K562 (cell line): ENCODE measurements around the gene LZTS2. TPM values are rescaled to one million over a fixed set of nuclear protein-coding genes. Genes with fewer than 3 reads are reported as not detected.

ENCODE experiments used
- ARID3A ChIP-seq: IDR thresholded peaks from 2 replicates; pipeline ENCODE4 v1.6.1; 2012; ENCODE audit warnings: low read depth, low read length, improper control_type of control experiment, borderline replicate concordance
- DACH1 ChIP-seq: fragments of 450-650 bp; IDR thresholded peaks from 2 replicates; pipeline ENCODE4 v1.6.1; 2018; ENCODE audit not compliant: partially characterized antibody
- FIP1L1 ChIP-seq: fragments of 200-400 bp; formaldehyde crosslinking; IDR thresholded peaks from 2 replicates; pipeline ENCODE4 v1.6.1; 2018; ENCODE audit warnings: mild to moderate bottlenecking, low read depth, low read length; ENCODE audit not compliant: poor library complexity, severe bottlenecking
- ILF3 ChIP-seq: fragments of 450-650 bp; IDR thresholded peaks from 2 replicates; pipeline ENCODE4 v1.6.1; 2018; ENCODE audit warnings: antibody characterized with exemption, mild to moderate bottlenecking, moderate library complexity, borderline replicate concordance
- KLF1 ChIP-seq: fragments of 450-650 bp; IDR thresholded peaks from 2 replicates; pipeline ENCODE4 v1.6.1; 2016; ENCODE audit warnings: missing genetic modification characterization, missing compliant biosample characterization
- MNT ChIP-seq, 2 experiments: fragments of 450-650 bp; conservative IDR thresholded peaks; 2 replicates each; pipeline ENCODE4 v1.6.1; 2017; ENCODE audit warnings: mild to moderate bottlenecking in 2 of 2, moderate library complexity in 2 of 2
- MTA3 ChIP-seq: fragments of 450-650 bp; formaldehyde crosslinking; IDR thresholded peaks from 2 replicates; pipeline ENCODE4 v1.6.1; 2017; ENCODE audit warnings: mild to moderate bottlenecking, borderline replicate concordance
- NBN ChIP-seq: fragments of 450-650 bp; IDR thresholded peaks from 2 replicates; pipeline ENCODE4 v1.6.1; 2016; ENCODE audit warnings: low read depth, mild to moderate bottlenecking
- RBM17 ChIP-seq: fragments of 200-400 bp; formaldehyde crosslinking; IDR thresholded peaks from 2 replicates; pipeline ENCODE4 v1.6.1; 2017; ENCODE audit warnings: low read depth, mild to moderate bottlenecking, low read length, borderline replicate concordance
- TAF1 ChIP-seq: IDR thresholded peaks from 2 replicates; pipeline ENCODE4 v1.6.1; 2011; ENCODE audit warnings: mild to moderate bottlenecking, low read length, moderate library complexity; ENCODE audit not compliant: insufficient read depth, control insufficient read depth, severe bottlenecking; ENCODE audit errors: extremely low read depth
- TCFL5 ChIP-seq: fragments of 250-450 bp; sonication (Bioruptor Pico); conservative IDR thresholded peaks from 2 replicates; pipeline ENCODE4 v1.6.1; 2021; ENCODE audit warnings: mild to moderate bottlenecking, moderate library complexity, matching md5 sums
- THRAP3 ChIP-seq: fragments of 450-650 bp; IDR thresholded peaks from 2 replicates; pipeline ENCODE4 v1.6.1; 2016; ENCODE audit warnings: mild to moderate bottlenecking, inconsistent platforms, borderline replicate concordance
- TRIM25 ChIP-seq: fragments of 450-650 bp; IDR thresholded peaks from 2 replicates; pipeline ENCODE4 v1.7.0; 2016; ENCODE audit warnings: borderline replicate concordance
- ZC3H11A ChIP-seq: IDR thresholded peaks from 2 replicates; pipeline ENCODE4 v1.6.1; 2012; ENCODE audit warnings: low read depth, low read length, improper control_type of control experiment
- ZC3H8 ChIP-seq: fragments of 450-650 bp; IDR thresholded peaks from 2 replicates; pipeline ENCODE4 v1.6.1; 2017
- ZNF12 ChIP-seq: sonication (generic); formaldehyde crosslinking; IDR thresholded peaks from 2 replicates; pipeline ENCODE4 v1.4.0; 2020; ENCODE audit warnings: mild to moderate bottlenecking, missing genetic modification reagents
- ZNF143 ChIP-seq: sonication (generic); formaldehyde crosslinking; IDR thresholded peaks from 2 replicates; pipeline ENCODE4 v1.9.0; 2022; ENCODE audit warnings: mild to moderate bottlenecking, missing genetic modification reagents
- ZNF165 ChIP-seq: fragments of 250-450 bp; sonication (Bioruptor Pico); IDR thresholded peaks from 2 replicates; pipeline ENCODE4 v1.4.0; 2020; ENCODE audit warnings: borderline replicate concordance
- polyA plus RNA-seq, 8 experiments: library from polyadenylated mRNA; depleted of rRNA in 4 of 8; stranded (reverse) in 5 of 8; unstranded in 3 of 8; fragments of >200 nt; fragmentation: Nextera tagmentation in 2 of 8; fragmentation: Illumina TruSeq in 1 of 8; extraction: Ambion mirVana in 2 of 8; extraction: Trizol in 1 of 8; gene quantifications; 2 replicates each; pipeline versions ENCODE4 v1.2.1 to v1.2.3, GENCODE V29; 2011 to 2014; ENCODE audit warnings: inconsistent platforms in 1 of 8, missing spikeins in 1 of 8
- total RNA-seq, 7 experiments: library from RNA; depleted of rRNA in 6 of 7; stranded (reverse); fragments of >200 nt in 6 of 7; fragmentation: Illumina TruSeq in 2 of 7; extraction: Trizol in 2 of 7; gene quantifications; 2 replicates each; pipeline versions ENCODE4 v1.2.1 to v1.2.3, GENCODE V29; 2011 to 2021; ENCODE audit warnings: low replicate concordance in 1 of 7
- TF ChIP-seq, protein P1 (sequence below): fragments of 450-650 bp; formaldehyde crosslinking; IDR thresholded peaks from 2 replicates; pipeline ENCODE4 v1.4.0; 2022; ENCODE audit warnings: missing genetic modification characterization
- TF ChIP-seq, protein P2 (sequence below), 3 experiments: fragments of 200-800 bp in 1 of 3; sonication (Bioruptor generic) in 1 of 3; sonication (generic) in 1 of 3; formaldehyde crosslinking in 1 of 3; IDR thresholded peaks; 2 replicates each; pipeline versions ENCODE4 v1.6.1 to v1.8.0; 2016 to 2022; ENCODE audit warnings: mild to moderate bottlenecking in 2 of 3, missing compliant biosample characterization in 2 of 3, missing genetic modification characterization in 2 of 3, missing genetic modification reagents in 1 of 3

Gene LZTS2
- total and polyA plus RNA-seq, 9 of the 15 experiments (the other 6 are each of a cell fraction or from before 2014, with no cell fraction given), result 0.23 to 42.5 (median 14.7) TPM

DNA sequence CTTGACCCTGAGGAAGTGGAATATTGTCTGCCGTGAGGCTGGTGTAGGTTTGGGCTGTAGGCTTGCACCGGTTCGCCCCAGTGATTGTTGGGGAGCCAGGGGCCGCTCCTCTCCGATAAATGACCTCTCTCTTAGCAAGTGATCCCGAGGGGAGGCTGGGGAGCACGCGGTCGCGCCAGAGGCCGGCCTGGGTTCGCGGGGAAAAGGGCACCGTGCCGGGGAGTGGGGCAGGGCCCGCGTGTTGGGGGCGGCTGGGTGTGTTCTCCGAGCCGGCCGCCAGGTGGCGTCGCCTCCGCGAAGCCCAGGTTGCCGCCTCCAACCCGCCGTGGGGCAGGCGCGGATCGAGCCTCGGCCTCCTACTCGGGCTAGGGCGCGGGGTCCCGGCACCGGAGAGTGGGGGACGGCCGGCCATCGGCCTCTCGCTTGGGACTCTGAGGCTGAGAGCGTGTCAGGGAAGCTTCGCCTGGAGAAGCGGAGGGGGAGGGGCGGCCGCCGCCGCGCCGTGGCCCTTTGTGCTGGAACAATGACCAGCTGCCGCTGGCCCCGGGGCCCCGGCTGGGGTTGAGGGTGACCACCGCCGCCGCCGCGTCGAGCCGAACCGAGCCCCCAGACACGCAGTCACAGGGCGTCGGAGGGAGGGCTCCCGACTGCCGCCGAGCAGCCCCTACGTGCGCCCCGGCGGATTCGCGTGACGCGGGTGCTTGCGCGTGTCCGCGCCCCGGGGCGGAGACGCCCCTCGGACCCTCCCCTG is 442 bp upstream of the LZTS2 start (continued):
- no peak for TF ChIP-seq TRIM25
- no peak for TF ChIP-seq THRAP3
- no peak for TF ChIP-seq MTA3
- TF ChIP-seq KLF1 (tag), result no peak
- no peak for TF ChIP-seq ZNF143 (CRISPR knock-in tag)
- TF ChIP-seq ZNF165 (CRISPR knock-in tag), result no peak
- TF ChIP-seq ILF3, result no peak
- TF ChIP-seq ZNF12 (CRISPR knock-in tag), result no peak
- TF ChIP-seq DACH1, result no peak
- TF ChIP-seq ZC3H8, result no peak
- TF ChIP-seq TCFL5 (CRISPR knock-in tag), result no peak
- TF ChIP-seq ZC3H11A, result no peak
- peak; percentile 38 for TF ChIP-seq FIP1L1
- TF ChIP-seq, protein P1, sequence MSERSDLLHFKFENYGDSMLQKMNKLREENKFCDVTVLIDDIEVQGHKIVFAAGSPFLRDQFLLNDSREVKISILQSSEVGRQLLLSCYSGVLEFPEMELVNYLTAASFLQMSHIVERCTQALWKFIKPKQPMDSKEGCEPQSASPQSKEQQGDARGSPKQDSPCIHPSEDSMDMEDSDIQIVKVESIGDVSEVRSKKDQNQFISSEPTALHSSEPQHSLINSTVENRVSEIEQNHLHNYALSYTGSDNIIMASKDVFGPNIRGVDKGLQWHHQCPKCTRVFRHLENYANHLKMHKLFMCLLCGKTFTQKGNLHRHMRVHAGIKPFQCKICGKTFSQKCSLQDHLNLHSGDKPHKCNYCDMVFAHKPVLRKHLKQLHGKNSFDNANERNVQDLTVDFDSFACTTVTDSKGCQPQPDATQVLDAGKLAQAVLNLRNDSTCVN, result no peak
- TF ChIP-seq ARID3A, result no peak
- TF ChIP-seq MNT (conservative IDR thresholded peaks at IDR 0.05), result peak; percentile 56 to 72
- no peak for TF ChIP-seq NBN
- TF ChIP-seq RBM17, result no peak
- TF ChIP-seq, protein P2, sequence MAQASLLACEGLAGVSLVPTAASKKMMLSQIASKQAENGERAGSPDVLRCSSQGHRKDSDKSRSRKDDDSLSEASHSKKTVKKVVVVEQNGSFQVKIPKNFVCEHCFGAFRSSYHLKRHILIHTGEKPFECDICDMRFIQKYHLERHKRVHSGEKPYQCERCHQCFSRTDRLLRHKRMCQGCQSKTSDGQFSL (CRISPR knock-in tag; IDR thresholded peaks at IDR 0.05), result peak; percentile 74; the same call in 1 of the 2 replicates
- TF ChIP-seq, protein P2 (tag; IDR thresholded peaks at IDR 0.05), result 0 out of 4 replicates have a peak, but pooled peaks of 1 of the 2 experiments have one; percentile 7
- TF ChIP-seq TAF1, result peak; percentile 33
